ENCODE measurements around the gene ADGRD2. TPM values are rescaled to one million over a fixed set of nuclear protein-coding genes. Genes with fewer than 3 reads are reported as not detected.

ADGRD2 gene
- total RNA-seq, 1 experiment from 2014 or later: not detected

GRCh38 chr9:124438091-124438490 is 12.2 kb upstream of the ADGRD2 start:
- TF ChIP-seq CTCF (conservative IDR thresholded peaks at IDR 0.05; ENCODE audit: low read depth, low read length): no peak
- TF ChIP-seq EZH2 (IDR thresholded peaks at IDR 0.05; ENCODE audit: low read length, unreplicated experiment): no peak
- TF ChIP-seq EZH2phosphoT487 (IDR thresholded peaks at IDR 0.05; ENCODE audit: borderline replicate concordance, low read length): no peak
- no peaks in the 10 kb centered on the region for H3K9me2 ChIP-seq (replicated peaks; ENCODE audit: low read length)
- no peaks in the 10 kb centered on the region for H3F3A ChIP-seq (ENCODE audit: low read length, unreplicated experiment)
- no peak for DNase-seq
- no peak overlapping the region for H3K27ac ChIP-seq (ENCODE audit: low read length)
- no peak overlapping the region for H2AFZ ChIP-seq (ENCODE audit: low read length)
- H3K36me3 ChIP-seq (ENCODE audit: low read depth, low read length): no peaks in the 10 kb centered on the region
- no peaks in the 10 kb centered on the region for H3K79me2 ChIP-seq (ENCODE audit: low read length)
- H3K9ac ChIP-seq (ENCODE audit: low read length): no peak overlapping the region
- POLR2A ChIA-PET (ENCODE audit: unreplicated experiment): no interaction called here
- intact Hi-C loops (cut with micrococcal nuclease): no loop called here
- H3K9me3 ChIP-seq (ENCODE audit: low read length): no peaks in the 10 kb centered on the region
- no TSS peak for BruUV-seq (replicated peaks)
- CTCF ChIA-PET: no interaction called here
- H3K27me3 ChIP-seq (ENCODE audit: low read length): no peaks in the 10 kb centered on the region
- H4K20me1 ChIP-seq (ENCODE audit: low read length): no peaks in the 10 kb centered on the region
- H3K4me1 ChIP-seq (ENCODE audit: insufficient read depth, low read length): no peaks in the 10 kb centered on the region
- H3K4me2 ChIP-seq (ENCODE audit: low read length): no peak overlapping the region
- no peak for ATAC-seq
- H3K4me3 ChIP-seq (ENCODE audit: low read length): no peak overlapping the region

GRCh38 chr9:124439086-124439485 is 11.2 kb upstream of the ADGRD2 start:
- Histone ChIP-seq H3K4me3 (ENCODE audit: low read length) (no peak overlapping the region), H3K27ac (ENCODE audit: low read length) (no peak overlapping the region), H3K9me3 (ENCODE audit: low read length) (no peaks in the 10 kb centered on the region), H2AFZ (ENCODE audit: low read length) (no peak overlapping the region), H3K79me2 (ENCODE audit: low read length) (no peaks in the 10 kb centered on the region), H3K4me2 (ENCODE audit: low read length) (no peak overlapping the region), H3K27me3 (ENCODE audit: low read length) (no peaks in the 10 kb centered on the region), H4K20me1 (ENCODE audit: low read length) (no peaks in the 10 kb centered on the region), H3K9me2 (replicated peaks; ENCODE audit: low read length) (no peaks in the 10 kb centered on the region), H3K9ac (ENCODE audit: low read length) (no peak overlapping the region), H3F3A (ENCODE audit: low read length, unreplicated experiment) (no peaks in the 10 kb centered on the region), H3K36me3 (ENCODE audit: low read depth, low read length) (no peaks in the 10 kb centered on the region), H3K4me1 (ENCODE audit: insufficient read depth, low read length) (no peaks in the 10 kb centered on the region)
- POLR2A ChIA-PET (ENCODE audit: unreplicated experiment): no interaction called here
- no TSS peak for BruUV-seq (replicated peaks)
- no peak for ATAC-seq
- intact Hi-C loops (cut with micrococcal nuclease): no loop called here
- no peak for DNase-seq
- CTCF ChIA-PET: no interaction called here
- no peak for TF ChIP-seq EZH2 (IDR thresholded peaks at IDR 0.05; ENCODE audit: low read length, unreplicated experiment)
- no peak for TF ChIP-seq EZH2phosphoT487 (IDR thresholded peaks at IDR 0.05; ENCODE audit: borderline replicate concordance, low read length)
- no peak for TF ChIP-seq CTCF (conservative IDR thresholded peaks at IDR 0.05; ENCODE audit: low read depth, low read length)

GRCh38 chr9:124439686-124440243 is 10.5 kb upstream of the ADGRD2 start:
- H3F3A ChIP-seq (ENCODE audit: low read length, unreplicated experiment): no peaks in the 10 kb centered on the region
- H3K9ac ChIP-seq (ENCODE audit: low read length): no peak overlapping the region
- intact Hi-C loops (cut with micrococcal nuclease): no loop called here
- H3K36me3 ChIP-seq (ENCODE audit: low read depth, low read length): no peaks in the 10 kb centered on the region
- H3K27ac ChIP-seq (ENCODE audit: low read length): no peak overlapping the region
- H3K4me3 ChIP-seq (ENCODE audit: low read length): no peak overlapping the region
- H3K79me2 ChIP-seq (ENCODE audit: low read length): no peaks in the 10 kb centered on the region
- no peak for DNase-seq
- ChIA-PET CTCF (no interaction called here), POLR2A (ENCODE audit: unreplicated experiment) (no interaction called here)
- H3K4me1 ChIP-seq (ENCODE audit: insufficient read depth, low read length): no peaks in the 10 kb centered on the region
- H3K9me3 ChIP-seq (ENCODE audit: low read length): no peaks in the 10 kb centered on the region
- H3K9me2 ChIP-seq (replicated peaks; ENCODE audit: low read length): no peaks in the 10 kb centered on the region
- H2AFZ ChIP-seq (ENCODE audit: low read length): no peak overlapping the region
- H3K27me3 ChIP-seq (ENCODE audit: low read length): no peaks in the 10 kb centered on the region
- no peak for ATAC-seq
- BruUV-seq (replicated peaks): no TSS peak
- no peak overlapping the region for H3K4me2 ChIP-seq (ENCODE audit: low read length)
- H4K20me1 ChIP-seq (ENCODE audit: low read length): no peaks in the 10 kb centered on the region
- no peak for TF ChIP-seq EZH2phosphoT487 (IDR thresholded peaks at IDR 0.05; ENCODE audit: borderline replicate concordance, low read length)
- TF ChIP-seq EZH2 (IDR thresholded peaks at IDR 0.05; ENCODE audit: low read length, unreplicated experiment): no peak
- TF ChIP-seq CTCF (conservative IDR thresholded peaks at IDR 0.05; ENCODE audit: low read depth, low read length): no peak

Measured in PC-3 (cell line).